DMS53 treated with DMSO at 0.1 percent for 48 hours (cell line): ENCODE data around the gene AMBP.

Experiments used
- DNase-seq: peaks from one replicate; lab custom pipeline; 2025; ENCODE audit not compliant: unreplicated experiment; lab: John Stamatoyannopoulos, UW

The AMBP gene

DNA sequence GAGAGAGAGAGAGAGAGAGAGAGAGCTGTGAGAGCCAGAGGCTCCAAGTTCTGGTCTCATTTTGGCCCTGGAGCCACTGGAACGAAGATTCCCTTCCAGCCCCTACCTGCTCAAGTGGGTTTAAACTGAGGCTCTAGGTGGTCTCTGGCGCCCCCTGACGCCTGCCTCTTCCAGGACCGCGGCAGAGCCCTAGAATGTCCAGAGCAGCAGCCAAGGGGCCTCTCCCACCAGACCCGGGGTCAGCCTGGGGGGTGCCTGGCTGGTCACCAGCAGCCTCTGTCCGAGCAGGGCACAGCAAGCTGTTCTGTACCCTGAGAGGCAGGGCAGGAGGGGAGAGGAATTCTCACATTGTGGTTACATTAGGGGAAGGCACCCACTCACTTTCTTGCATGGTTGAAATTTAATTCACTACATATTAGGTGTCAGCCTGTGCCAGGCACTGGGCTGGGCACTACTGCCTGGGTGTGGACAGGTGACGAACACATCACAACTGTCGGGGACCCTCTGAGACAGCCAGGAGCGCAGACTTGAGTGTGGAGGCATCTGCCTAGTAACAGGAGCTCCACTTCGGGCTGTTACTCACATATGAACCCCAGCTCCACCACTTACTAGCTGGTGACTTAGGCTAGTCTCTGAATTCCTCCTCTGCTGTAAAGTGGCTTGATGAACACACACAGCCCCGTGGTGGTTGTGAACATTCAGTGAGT is 44.5 kb downstream of the AMBP start:
- no peak for DNase-seq

- DNase-seq, result no peak
Observed at GRCh38 chr9:114031948-114032840, 45.9 kb downstream of the AMBP start.

DNA sequence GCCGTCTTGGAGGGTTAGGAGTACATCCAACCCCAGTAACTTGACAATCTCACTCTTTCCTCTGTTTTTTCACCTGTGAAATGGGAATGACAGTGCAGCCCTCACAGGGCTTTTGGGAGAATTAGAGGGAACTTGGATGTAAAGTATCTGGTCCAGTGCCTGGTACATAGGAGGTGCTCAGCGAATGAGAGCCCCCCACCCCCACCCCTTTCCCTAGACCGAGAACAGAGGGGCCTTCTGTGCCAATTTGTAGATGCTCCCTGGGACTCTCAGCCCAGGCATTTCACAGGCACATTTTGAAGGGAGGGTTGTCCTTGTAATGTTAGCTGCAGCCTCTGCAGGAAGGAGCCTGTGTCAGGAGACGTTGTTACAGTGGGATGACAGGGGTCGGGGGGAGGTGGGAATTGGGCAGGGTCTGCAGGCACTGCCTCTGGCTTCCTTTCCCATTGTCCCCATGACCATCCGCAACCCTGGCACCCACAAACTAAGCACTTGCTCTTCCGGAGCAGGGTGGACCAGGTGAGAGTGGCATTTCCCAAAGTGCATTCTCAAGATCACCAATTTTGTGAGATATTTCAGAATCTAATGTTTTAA is 47.0 kb downstream of the AMBP start:
- no peak for DNase-seq

DNA sequence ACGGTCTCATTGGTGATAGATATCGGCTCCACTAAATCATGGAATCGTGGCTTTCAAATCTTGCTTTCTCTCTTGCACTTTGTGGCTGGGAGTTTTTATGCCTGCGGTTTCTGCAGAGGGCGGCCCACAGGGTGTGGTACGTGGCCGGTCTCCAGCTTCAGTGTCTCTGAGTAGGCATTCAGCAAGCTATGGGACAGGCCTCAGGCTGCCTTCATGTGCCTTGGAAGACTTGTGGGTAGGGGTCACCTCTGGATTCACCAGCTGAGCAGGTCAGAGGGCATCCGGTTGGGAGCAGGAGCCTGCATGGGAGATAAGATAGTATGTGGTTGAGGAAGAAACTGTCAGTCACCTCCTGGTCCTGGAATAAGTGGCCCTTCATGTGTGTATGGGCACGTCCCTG is 47.7 kb downstream of the AMBP start:
- no peak for DNase-seq

DNA sequence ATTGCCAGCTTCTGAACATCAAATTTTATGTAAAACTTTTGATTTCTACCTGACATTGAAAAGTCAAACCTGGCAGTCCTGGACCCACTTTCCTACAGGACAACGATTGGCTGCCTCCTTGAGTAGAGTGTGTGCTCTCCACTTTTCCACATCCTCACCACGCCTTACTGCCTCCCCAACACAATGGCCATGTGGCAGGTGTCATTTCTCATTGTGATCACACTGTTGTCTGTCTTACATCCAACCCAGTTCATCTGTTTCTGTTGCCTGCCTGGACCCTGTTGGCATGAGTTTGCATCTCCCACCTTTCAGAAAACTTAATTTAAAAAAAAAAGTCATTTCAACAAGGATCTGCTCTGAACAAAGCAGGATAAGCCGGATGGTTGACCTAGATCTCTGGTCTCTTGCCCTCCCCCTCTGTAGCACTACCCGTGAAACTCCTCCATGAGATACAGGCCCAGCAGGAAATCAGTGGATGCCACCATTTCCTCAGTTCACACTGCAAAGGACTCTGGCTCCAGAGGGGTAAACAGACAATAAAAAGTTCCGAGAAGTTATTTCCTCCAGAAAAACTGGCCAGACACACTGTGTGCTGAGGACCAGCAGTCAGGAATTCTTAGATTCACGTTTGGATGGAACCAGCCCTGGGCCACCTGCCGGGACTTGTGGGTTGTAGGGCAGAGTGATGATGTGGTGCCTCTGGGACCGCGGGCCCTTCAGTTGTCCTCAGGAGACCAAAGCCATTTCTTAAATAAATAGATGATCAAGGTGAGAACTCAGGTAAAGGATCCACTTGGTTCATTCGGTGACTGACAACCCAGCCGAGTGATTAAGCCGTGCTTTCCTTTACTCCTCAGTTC is 48.6 kb downstream of the AMBP start:
- no peak for DNase-seq

GRCh38 chr9:114028646-114029045 is 49.5 kb downstream of the AMBP start:
- DNase-seq, result no peak

GRCh38 chr9:114027863-114028465 is 50.1 kb downstream of the AMBP start:
- no peak for DNase-seq

- DNase-seq, result no peak
Observed at GRCh38 chr9:114027159-114027862, 50.8 kb downstream of the AMBP start.

DNA sequence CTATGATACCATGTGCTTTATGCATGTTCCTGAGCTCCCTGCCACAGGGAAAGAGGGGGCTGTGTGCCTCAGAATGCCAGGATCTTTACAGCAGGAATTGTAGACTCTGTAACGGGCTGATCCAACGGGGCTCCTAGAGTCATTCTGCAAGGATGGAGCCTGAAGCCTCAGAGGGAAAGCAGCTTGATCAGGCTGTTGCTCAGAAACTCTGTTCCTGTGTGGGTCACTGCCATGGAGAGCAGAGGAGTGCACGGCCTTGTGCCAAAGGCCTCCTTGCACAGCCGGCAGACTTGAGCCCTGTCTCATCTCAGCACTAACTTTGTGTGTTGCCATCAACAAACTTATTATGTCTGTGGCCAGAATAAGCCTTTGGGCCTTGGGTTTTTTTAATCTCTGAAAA is 51.8 kb downstream of the AMBP start:
- DNase-seq, result no peak

DNA sequence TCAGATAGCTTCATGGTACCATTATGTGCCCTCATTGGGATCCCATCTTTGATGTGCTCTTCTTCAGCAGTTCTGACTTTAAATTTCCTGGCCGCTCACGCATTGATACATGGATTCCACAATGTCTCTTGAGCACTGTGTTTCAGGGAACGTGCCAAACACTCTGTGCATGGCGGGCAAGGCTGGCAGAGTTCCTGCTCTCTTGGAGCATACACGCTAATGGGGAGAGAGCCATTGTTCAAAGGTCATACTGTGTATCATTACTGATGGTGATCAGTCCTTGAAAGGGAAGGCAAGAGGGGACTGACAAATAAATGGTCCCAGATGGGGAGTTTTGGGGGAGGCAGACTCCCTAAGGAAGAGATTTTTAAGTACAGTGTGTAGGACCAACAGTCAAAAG is 52.3 kb downstream of the AMBP start:
- DNase-seq, result no peak

DNA sequence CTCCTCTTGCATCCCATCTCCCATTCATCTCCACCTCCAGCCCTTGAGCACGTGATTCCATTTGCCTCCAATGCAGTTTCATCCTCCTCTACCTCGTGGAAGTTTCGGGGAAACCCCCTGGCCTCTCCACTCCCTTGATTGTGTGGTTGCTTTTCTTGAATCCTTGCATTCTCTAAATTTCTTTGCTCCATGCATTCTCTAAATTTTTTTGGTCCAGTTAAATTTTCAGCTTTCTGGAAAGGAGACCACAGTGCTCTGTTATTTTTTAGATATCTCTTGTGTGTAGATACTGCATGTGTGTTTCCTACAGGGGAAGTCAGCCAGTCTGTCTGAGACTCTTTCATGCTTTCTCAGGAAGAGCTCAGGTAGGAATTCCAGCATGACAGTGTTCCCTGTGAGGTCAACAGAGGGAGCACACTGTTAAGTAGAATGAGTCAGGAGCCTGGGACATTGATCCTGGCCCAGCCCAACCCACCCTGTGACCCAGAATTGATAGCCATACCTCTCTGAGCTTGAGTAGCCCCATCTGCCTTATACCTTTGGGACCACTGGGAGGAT is 52.8 kb downstream of the AMBP start:
- no peak for DNase-seq

- DNase-seq, result no peak
Observed at GRCh38 chr9:114023961-114024360, 54.1 kb downstream of the AMBP start.

DNA sequence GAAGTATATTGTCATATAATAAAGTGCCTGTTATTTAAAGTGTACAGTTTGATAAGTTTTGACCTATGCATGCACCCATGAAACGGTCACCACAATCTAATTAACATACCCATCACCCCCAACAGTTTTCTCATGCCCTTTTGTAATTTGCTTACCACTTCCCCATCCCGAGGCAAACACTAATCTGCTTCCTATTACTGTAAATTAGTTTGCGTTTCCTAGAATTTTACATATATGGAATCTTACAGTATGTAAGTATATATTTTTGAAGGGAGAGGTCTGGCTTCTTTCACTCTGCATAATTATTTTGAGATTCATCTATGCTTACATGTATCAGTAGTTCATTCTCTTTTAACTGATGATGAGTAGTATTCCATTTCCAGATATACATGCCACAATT is 56.5 kb downstream of the AMBP start:
- DNase-seq, result no peak

- no peak for DNase-seq
Observed at GRCh38 chr9:114017741-114018715, 60.1 kb downstream of the AMBP start.

DNA sequence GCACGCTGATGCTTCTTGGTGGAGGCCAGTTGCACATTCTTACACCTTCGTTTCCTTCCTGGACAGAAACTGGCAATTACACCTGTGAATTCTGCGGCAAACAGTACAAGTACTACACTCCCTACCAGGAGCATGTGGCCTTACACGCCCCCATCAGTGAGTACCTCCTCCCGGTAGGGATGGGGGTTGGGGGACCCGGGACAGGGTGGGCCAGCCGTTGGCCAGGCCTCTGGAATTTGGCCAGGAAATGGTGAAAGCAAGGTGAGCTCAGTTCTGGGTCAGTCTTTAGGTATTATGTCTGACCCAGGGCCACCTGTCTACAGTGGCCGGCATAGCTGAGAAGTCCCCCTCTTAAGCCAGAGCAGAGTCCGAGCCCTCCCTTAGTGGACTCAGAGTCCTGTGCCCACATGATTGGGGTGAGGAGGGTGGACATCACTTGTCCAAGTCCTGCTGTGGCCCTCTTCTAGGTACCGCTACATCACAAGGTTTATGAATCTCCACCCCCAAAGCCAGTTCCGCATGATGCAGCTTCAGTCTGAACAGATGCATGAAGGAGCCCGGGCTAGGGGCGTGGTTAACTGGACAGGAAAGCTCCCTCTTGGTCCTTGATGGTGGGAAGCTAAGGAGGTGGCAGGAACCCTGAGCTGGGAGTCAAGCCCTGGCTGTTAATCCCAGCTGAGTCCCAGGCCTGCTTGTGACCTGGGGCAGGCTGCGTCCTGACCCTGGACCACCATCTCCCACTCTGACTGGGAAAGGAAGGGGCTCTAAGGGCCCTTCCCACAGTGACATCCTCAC is 61.3 kb downstream of the AMBP start:
- DNase-seq, result no peak

GRCh38 chr9:114016101-114016500 is 62.0 kb downstream of the AMBP start:
- no peak for DNase-seq

GRCh38 chr9:114015607-114016006 is 62.5 kb downstream of the AMBP start:
- DNase-seq, result no peak

DNA sequence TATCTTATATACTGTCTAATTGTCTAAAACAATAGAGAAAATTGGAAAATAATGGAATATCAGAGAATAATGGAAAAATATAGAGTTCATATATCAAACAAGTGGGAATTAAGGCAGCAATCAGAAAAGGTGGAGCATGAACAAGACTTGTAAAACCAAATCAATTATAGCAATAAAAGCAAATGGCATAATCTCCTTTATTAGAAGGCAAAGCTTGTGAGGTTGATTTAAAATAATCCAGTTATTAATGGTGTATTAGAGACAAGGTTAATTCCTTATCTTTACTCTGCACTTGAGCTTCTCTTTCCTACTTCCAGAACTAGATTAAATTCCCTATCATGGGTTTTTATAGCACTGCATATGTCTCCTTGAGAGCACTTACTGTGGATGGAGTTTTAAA is 64.1 kb downstream of the AMBP start:
- DNase-seq, result no peak
